GM10266 (cell line): ENCODE data around the gene STPG2.

Experiments
- DNase-seq: peaks from one replicate; pipeline ENCODE4 v3.0.0; 2012; ENCODE audit errors: extremely low spot score
- TF ChIP-seq, protein P1 (sequence below): IDR thresholded peaks from 2 replicates; pipeline ENCODE4 v1.5.1; 2012; ENCODE audit warnings: mild to moderate bottlenecking, low read depth; ENCODE audit not compliant: control insufficient read depth, insufficient read depth; ENCODE audit errors: missing control alignments

STPG2 gene

DNA sequence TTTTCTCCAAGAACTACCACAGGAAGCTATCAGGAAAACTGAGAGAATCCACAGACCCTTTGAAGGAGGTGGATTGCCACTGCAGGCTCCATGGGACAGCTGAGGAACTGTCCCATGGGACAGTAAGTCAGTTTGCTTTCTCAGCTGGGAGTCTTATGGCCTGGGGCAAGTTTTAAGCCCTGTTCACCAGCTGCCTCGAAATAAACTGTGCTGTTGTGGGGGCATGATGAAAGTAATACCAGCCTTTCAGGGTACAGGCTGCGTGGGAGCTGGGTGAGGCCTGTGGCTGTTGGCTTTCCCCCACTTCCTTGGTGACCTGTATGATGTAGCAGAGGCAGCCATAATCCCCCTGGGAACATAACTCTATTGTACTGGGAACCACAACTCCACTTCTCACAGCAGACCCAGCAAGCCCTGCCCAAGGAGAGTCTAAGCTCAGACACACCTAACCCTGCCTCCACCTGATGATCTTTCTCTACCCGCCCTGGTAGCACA, 452.1 kb downstream of the STPG2 start:
- DNase-seq = no peak
- TF ChIP-seq, protein P1, sequence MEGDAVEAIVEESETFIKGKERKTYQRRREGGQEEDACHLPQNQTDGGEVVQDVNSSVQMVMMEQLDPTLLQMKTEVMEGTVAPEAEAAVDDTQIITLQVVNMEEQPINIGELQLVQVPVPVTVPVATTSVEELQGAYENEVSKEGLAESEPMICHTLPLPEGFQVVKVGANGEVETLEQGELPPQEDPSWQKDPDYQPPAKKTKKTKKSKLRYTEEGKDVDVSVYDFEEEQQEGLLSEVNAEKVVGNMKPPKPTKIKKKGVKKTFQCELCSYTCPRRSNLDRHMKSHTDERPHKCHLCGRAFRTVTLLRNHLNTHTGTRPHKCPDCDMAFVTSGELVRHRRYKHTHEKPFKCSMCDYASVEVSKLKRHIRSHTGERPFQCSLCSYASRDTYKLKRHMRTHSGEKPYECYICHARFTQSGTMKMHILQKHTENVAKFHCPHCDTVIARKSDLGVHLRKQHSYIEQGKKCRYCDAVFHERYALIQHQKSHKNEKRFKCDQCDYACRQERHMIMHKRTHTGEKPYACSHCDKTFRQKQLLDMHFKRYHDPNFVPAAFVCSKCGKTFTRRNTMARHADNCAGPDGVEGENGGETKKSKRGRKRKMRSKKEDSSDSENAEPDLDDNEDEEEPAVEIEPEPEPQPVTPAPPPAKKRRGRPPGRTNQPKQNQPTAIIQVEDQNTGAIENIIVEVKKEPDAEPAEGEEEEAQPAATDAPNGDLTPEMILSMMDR = no peak

DNA sequence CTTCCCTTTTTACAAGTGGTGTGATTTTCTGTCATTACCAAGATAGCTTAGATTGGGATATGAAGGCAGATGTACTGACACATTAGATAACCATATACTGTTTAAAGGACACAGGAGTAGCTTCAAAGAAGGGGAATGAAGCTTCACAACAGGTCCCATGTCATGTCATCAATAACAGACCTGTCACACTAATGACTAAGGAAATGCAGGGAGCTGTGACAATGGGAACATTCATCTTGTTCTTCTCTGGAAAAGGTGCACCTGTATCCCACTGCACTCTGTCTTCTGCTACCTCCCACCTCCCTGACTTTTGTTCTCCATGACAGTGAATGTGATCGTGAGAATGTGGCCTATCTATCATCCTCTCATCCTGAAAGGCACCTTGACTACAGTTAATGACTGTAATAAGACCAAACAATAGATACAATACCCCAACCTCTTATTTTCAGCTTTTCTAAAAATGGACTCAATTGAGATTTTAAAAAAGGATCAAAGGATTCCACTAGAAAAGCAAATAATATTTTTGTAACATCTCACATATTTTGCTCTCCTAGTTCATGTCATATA, 472.5 kb downstream of the STPG2 start:
- DNase-seq = no peak
- TF ChIP-seq, protein P1 = no peak

DNA sequence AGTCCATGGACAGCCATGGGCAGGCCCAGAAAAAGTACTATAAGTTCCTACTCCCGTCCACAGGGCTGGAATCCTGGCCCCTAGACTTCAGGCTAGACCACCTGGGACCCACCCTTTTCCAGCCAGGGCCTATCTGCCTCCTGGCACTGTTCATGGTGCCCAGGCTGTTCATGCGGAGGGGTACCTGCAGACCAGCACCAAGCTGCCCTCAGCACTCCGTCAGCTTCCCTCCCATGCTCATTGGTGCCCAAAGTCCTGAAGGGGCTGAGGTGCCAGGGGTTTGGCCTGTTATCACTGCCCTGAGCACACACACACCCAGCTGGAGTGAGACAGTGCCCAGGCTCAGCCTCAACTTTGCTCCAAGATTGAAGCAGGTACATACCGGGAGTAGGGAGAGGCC, 477.7 kb downstream of the STPG2 start:
- TF ChIP-seq, protein P1 = no peak
- DNase-seq = no peak

DNA sequence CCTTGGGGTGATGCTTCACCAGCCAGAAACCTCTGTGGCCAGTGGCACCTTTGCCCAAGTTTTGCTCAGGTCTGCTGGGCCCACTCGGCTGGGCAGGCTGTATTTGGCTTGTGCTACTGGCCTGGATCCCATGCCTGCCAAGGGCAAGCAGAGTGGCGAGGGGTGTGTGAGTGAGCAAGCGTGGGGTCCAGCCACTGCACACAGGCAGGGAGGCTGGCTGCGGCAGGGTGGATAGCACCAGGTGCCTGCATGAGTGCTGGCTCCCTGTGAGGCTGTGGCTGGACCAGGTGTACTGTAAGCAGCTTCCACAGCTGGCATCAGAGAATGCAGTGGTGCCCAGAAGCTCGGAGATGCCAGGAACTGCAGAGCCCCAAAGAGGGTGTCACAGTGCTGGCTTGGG, 478.5 kb downstream of the STPG2 start:
- TF ChIP-seq, protein P1 = no peak
- DNase-seq = no peak

DNA sequence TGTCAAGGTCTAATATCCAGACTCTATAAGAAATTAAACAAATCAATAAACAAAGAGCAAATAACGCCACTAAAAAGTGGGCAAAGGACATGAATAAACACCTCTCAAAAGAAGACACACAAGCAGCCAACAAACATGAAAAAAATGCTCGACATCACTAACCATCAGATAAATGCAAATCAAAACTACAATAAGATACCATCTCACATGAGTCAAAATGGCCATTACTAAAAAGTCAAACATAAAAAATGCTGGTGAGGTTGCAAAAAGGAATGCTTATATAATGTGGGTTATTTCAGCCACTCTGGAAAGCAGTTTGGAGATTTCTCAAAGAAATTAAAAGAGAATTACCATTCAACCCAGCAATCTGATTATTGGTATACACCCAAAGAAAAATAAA, 481.1 kb downstream of the STPG2 start:
- DNase-seq = no peak
- TF ChIP-seq, protein P1 = no peak

DNA sequence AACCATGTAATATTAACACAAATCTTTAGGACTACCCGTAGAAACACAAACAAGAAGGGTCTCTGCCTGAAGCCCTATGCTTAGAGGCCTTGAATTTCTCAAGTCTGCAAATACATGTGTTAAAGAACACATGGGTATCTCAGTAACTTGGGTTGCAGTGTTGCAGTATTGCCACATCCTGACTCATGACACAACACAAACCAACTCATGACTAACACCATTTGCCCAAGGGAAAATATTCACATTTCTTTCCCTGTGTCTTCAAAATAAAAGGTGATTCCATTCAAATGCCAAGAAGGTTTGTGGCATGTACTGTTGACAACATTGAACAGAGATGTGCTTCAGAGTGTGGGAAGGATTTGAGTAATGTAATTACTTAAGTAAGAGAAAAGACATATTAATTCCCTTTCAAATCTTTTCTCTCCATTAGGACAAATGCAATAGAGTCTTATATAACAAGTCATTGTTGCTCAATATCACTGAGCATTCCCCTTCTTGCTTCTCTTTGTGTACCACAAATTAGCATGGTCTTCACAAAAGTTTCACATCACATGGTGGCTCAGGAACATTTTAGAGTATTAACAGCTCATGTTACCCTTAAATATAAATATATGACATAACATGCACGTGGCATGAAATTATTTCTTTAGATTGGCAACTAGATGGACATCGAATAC, 487.1 kb downstream of the STPG2 start:
- TF ChIP-seq, protein P1 = no peak
- DNase-seq = no peak

DNA sequence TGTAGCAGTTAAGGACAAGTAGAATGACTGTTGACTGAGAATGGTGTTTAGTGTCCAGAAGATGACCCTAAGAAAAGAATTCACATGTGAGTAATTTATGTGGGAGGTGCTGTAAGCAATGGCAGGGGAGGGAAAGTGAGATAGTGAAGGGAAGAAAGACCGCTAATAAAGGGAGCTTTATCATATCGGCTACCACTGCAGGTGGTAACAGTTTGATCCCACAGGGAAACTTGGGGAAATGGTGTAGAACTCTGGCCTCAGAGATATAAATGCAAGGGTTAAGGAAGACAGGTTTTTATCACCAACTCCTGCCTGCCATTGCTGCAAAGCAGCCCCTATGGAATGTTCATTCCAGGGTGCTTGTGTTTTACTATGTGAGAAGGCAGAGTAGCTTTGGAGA, 489.6 kb downstream of the STPG2 start:
- no peak for DNase-seq
- TF ChIP-seq, protein P1 = no peak
